Glutamatergic neuron (in vitro differentiated cells): ENCODE measurements around the gene TMEM40. TPM values are rescaled to one million over a fixed set of nuclear protein-coding genes. Genes with fewer than 3 reads are reported as not detected.

Source experiments
- DNase-seq: peaks from one replicate; pipeline ENCODE4 v3.0.0; 2022
- H3K27ac Mint-ChIP-seq: one replicate; pipeline ENCODE4 v1.8.0; 2020; ENCODE audit warnings: mild to moderate bottlenecking, mixed read lengths, inconsistent platforms; ENCODE audit not compliant: unreplicated experiment
- H3K27me3 Mint-ChIP-seq: one replicate; pipeline ENCODE4 v1.8.0; 2020; ENCODE audit warnings: mild to moderate bottlenecking, moderate library complexity, mixed read lengths, inconsistent platforms; ENCODE audit not compliant: unreplicated experiment
- H3K36me3 Mint-ChIP-seq: one replicate; pipeline ENCODE4 v1.8.0; 2020; ENCODE audit warnings: mild to moderate bottlenecking, mixed read lengths, inconsistent platforms; ENCODE audit not compliant: unreplicated experiment
- H3K4me1 Mint-ChIP-seq: one replicate; pipeline ENCODE4 v1.8.0; 2020; ENCODE audit warnings: mild to moderate bottlenecking, low read depth, mixed read lengths, inconsistent platforms; ENCODE audit not compliant: unreplicated experiment
- H3K4me3 Mint-ChIP-seq: one replicate; pipeline ENCODE4 v1.8.0; 2020; ENCODE audit warnings: mild to moderate bottlenecking, mixed read lengths, inconsistent platforms; ENCODE audit not compliant: unreplicated experiment
- H3K9me3 Mint-ChIP-seq: one replicate; pipeline ENCODE4 v1.8.0; 2020; ENCODE audit warnings: mild to moderate bottlenecking, moderate library complexity, mixed read lengths, inconsistent platforms; ENCODE audit not compliant: unreplicated experiment
- total RNA-seq: library from RNA; stranded (reverse); fragmentation: NEBNext Ultra II Directional; extraction: Animal tissue kit (Norgen Biotek cat#: 25700); gene quantifications from one replicate; pipeline ENCODE4 v1.2.1, GENCODE V29; 2021; ENCODE audit not compliant: unreplicated experiment
- TF ChIP-seq, protein P1 (sequence below): fragments of 200-600 bp; sonication (generic); IDR thresholded peaks from one replicate; pipeline ENCODE4 v1.5.0; 2021; ENCODE audit not compliant: partially characterized antibody, unreplicated experiment

Gene TMEM40
- total RNA-seq, 1 donor from 2014 or later, result not detected

DNA sequence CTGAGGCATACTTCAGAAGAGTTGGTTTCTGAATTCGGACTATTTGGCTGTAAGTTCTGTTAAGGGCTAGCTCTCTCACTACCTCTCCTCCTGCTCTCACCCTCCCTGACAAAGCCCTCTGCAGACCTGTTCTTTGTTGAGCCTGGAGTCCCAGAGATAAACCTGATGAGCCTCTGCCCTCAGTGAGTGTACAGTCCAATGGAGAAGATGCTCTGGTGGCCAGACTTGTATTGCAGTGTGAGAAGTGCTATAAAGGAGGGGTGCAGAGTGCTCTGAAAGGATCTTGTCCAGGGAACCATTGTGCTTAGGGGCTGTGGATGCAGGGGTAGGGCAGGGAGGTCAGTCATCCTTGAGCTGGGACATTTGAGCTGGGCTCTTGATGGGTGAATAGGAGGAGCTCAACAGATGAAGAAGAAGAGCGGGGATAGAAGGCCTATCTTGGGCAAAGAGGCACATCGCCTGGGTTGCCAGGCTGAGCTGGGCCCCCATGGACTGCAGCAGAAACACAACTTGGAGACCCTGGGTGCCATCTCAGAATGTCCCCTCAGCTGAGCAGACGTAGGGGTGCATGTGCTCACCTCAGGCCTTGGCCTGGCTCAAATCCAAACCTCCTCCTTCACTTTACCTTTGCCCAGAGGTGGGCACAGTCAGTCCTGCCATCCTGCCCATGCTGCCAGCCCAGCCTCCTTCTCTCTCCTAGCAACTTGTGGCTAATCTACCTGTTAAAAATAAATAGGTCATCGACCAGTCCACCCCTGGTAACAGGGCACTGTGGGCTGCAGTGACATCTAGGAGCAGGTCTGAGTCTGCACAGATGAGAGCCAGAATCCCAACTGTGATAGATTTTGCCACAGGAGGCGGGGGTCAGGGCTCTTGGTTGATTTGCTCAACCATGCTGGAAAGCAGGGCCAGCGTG is 40.7 kb upstream of the TMEM40 start:
- Mint-ChIP-seq H3K4me3 (no peak overlapping the region), H3K27ac (no peak overlapping the region), H3K36me3 (no peaks in the 10 kb centered on the region), H3K9me3 (peaks cover 5% of the 10 kb centered on the region), H3K27me3 (peaks cover 5% of the 10 kb centered on the region), H3K4me1 (no peaks in the 10 kb centered on the region)
- no peak for DNase-seq
- TF ChIP-seq, protein P1, sequence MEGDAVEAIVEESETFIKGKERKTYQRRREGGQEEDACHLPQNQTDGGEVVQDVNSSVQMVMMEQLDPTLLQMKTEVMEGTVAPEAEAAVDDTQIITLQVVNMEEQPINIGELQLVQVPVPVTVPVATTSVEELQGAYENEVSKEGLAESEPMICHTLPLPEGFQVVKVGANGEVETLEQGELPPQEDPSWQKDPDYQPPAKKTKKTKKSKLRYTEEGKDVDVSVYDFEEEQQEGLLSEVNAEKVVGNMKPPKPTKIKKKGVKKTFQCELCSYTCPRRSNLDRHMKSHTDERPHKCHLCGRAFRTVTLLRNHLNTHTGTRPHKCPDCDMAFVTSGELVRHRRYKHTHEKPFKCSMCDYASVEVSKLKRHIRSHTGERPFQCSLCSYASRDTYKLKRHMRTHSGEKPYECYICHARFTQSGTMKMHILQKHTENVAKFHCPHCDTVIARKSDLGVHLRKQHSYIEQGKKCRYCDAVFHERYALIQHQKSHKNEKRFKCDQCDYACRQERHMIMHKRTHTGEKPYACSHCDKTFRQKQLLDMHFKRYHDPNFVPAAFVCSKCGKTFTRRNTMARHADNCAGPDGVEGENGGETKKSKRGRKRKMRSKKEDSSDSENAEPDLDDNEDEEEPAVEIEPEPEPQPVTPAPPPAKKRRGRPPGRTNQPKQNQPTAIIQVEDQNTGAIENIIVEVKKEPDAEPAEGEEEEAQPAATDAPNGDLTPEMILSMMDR, result no peak

DNA sequence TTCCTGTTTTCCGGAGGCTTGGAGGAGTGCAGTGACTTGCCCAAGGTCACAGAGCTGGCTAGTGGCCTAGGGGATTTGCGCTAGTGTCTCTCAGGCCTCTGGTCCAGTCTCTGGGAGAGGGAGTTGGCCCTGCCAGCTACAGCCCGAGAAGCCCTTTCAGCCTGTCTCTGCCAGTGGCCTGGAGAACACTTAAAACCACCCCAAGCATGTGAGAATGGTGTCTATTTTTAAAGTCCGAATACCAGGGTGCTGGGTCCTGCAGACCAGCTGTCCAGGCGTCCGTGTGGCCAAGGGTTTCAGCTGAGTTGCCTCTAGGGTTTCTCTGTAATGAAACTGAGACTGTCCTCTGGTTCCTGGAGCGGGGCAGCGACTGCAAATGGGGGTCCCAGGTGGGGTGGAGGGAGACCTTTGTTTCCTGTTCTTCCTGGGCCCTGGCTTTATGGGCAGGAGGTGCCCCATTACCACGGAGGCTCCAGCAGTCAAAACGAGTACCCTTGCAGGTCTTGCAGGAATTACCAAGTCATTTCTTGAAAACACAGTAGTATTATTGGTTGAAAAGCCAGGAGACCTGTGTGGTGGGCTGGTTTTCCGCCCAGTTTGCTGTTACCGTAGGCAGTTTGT is 39.6 kb upstream of the TMEM40 start:
- Mint-ChIP-seq H3K27me3 (peaks cover 5% of the 10 kb centered on the region), H3K36me3 (no peaks in the 10 kb centered on the region), H3K4me1 (no peaks in the 10 kb centered on the region), H3K27ac (no peak overlapping the region), H3K4me3 (no peak overlapping the region), H3K9me3 (peaks cover 5% of the 10 kb centered on the region)
- DNase-seq, result no peak
- TF ChIP-seq, protein P1, result no peak

DNA sequence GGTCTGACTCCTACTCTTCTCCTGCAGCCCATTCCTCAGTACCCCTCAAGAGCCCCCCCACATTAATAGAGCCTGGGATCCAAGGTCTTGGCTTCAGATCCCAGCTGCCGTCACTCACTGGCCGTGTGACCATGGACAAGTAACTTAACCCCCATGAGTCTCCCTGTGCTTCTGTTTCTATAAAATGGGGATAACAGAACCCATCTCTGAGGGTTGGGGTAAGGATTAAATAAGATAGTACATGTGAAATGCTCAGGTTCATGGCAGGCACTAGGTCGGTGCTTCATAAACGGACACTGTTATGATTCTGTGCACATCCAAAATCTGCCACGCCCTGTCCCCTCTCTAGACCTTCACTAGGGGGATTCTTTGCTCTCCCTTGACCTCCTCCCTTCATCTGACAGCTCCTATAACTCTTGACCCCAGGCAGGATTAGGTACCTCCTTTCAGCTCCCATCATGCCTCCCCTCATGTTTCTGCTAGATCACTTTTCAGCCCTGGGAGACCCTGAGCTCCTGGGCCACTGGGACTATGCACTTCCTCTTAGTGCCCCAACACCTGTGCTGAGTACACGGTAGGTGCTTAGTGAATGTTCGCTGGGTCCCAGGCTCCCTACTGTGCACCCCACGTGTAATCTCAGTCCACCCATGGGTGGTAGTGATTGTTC is 39.0 kb upstream of the TMEM40 start:
- Mint-ChIP-seq H3K27ac (no peak overlapping the region), H3K4me1 (no peaks in the 10 kb centered on the region), H3K36me3 (no peaks in the 10 kb centered on the region), H3K4me3 (peak overlapping the region; percentile 31), H3K9me3 (peaks cover 5% of the 10 kb centered on the region), H3K27me3 (peaks cover 5% of the 10 kb centered on the region)
- no peak for DNase-seq
- TF ChIP-seq, protein P1, result no peak

DNA sequence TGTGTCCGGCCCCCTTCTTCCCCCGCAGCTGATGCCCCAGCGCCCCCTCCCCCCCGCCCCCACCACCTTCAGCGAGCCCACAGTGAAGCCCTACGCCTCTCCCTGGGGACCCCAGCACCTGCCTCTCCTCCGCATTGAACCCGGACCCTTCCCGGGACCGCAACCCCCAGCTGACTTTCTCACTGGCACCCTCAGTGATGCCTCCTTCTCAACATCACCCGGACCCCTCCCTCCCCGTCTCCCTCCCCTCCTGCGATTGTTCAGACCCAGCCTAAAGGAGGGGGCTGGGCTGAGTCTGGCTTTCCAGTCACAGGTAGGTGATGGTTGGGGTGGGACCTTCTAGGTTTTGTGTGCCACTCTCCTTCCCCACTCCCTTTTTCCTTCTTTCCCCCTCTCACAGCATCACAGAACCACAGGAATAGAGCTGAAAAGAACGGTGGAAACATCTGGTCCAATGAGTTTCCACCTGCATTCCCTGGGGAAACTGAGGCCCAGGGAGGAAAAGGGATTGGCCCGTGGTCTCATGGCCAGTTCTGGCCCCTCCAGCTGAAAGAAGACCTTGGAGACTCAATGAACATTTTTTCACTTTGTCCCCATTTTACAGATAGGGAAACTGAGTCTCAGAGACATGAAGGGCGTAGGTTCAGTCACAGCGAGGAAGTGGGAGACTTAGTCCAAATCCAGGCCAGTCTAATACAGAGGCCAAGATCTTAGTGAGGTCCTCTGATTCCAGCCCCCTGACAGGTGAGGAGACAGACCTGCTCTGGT is 38.2 kb upstream of the TMEM40 start:
- Mint-ChIP-seq H3K4me3 (peak overlapping the region; percentile 73), H3K36me3 (no peaks in the 10 kb centered on the region), H3K27me3 (peaks cover 5% of the 10 kb centered on the region), H3K9me3 (peaks cover 5% of the 10 kb centered on the region), H3K27ac (no peak overlapping the region), H3K4me1 (no peaks in the 10 kb centered on the region)
- TF ChIP-seq, protein P1, result no peak
- no peak for DNase-seq
